Stimulated activated CD8-positive, alpha-beta memory T cell treated with anti-CD3 and anti-CD28 coated beads, Interleukin-12 subunit alpha, Interleukin-12 subunit beta, amount 100 ng/mL, for 24 hours (primary cell): ENCODE data around the gene ACAP2.
"Not testable (repeated sequence)": the region's sequence is repeated elsewhere in the genome, so short reads cannot be mapped to it uniquely, and the experiment has no call there.

Experiments used
- DNase-seq: peaks from one replicate; pipeline ENCODE4 v3.0.0-alpha.2; 2020; ENCODE audit errors: extremely low read depth

The ACAP2 gene

DNA sequence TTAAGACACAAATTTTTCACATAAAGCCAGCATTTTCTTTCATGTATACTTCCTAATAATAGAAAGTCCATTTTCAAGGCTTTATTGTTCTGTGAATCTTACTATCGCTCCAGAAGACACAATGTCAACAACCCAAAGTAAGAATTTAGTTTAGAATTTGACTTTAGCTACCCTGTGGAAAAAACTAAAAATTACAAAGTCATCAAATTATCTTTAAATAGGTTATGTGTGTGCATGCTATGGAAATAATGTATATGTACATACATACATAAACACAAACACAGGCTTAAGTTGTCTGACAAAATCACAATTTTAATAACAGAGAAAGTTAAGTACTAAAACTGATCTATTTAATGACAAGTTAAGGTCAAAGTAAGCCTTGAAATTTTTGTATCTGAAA, 151.7 kb downstream of the ACAP2 start:
- no peak for DNase-seq

DNA sequence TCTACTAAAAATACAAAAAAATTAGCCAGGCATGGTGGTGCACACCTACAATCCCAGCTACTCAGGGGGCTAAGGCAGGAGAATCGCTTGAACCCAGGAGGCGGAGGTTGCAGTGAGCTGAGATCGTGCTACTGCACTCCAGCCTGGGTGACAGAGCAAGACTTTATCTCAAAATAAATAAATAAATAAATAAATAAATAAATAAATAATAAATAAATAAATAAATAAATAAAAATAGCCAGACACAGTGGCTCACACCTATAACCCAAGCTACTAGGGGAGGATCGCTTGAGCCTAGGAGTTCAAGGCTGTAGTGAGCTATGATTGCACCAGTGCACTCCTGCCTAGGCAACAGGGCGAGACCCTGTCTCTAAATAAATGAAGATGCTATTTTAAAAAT, 152.2 kb downstream of the ACAP2 start:
- not testable (repeated sequence) for DNase-seq

DNA sequence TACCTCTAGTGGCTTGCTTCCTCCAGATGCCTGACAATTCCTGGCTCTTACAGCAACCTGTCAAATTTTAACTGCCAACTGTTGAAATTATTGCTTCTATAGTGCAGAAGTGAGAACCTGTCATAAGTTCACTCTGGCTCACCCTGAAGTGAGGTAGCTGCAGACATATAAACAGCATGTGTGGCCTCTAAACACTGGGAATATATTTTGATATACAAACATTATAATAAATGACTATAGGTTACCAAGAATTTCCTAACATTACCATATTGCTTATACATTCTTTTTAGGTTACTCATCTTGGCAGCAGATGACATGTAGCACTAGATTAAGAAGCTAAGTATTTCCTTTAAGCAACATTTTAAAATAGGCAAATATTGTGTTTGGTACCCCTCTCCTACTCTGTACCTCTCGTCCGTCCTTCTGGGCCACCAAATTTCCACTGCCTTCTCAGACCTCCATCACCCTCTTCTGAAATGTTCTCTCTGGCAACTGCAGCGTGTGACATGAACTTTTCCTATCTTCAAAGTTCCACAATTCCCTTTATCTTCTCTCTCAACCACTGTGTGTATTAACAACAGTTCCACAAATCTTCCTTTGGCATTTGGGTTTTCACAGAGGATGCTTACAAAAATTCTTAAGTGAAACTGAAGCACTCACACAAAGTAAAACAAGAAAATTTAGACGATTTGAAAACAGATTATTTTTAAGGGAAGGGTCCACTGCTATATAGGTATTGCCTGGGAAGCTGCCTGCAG, 156.5 kb downstream of the ACAP2 start:
- no peak for DNase-seq

DNA sequence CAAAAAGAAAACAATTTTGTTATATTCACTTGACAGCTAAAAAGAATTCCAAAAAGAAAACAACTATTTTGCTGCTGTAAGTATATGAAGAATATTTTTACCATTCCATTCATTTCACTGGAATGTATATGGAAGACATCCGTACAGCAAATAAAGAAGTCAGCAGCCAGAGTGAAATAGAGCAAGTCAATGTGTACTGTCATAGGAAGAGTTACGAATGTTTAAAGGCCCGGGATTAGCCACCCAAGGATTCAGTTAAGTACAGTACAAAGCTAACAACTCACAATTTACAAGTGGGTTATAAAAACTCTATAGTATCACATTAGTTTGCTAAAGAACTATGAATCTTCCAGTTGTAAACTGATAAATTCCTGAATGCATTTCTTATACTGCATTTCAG, 157.4 kb downstream of the ACAP2 start:
- no peak for DNase-seq

DNA sequence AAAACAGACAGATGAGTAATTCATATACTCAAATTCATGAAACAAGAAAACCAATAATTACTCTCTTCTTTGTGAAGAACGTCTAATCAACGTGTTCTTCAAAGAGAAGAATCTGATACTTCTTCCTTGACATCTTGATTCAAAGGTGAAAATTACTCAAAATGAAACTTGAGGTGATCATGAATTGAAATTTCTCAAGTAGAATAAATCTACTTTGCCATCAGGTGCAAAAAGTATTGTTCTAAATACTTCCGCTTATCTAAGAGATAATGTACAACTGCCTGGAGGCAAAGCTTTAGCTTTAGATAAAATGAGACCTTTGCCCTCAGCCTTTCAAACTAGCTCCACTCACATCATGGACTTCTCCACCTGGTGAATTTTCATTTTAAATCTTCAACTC, 158.0 kb downstream of the ACAP2 start:
- no peak for DNase-seq

DNA sequence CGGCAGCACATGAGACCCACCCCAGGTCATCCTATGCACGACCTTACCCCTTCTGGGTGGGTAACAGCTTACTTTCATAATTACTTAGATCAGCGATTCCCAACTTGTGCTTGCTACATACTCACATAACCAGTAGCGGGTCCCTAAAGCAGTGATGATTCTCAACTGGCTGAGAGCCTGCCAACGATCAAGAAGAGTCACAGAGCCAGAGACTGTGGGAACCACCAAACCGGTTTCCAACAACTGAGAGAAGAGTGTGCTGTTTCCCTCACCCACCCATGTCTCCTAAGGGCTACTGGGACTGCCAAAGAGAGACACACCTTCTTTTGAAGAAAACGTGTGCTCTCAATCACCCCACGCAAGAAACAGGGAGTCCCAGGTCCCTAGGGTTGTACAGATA, 159.9 kb downstream of the ACAP2 start:
- no peak for DNase-seq

DNA sequence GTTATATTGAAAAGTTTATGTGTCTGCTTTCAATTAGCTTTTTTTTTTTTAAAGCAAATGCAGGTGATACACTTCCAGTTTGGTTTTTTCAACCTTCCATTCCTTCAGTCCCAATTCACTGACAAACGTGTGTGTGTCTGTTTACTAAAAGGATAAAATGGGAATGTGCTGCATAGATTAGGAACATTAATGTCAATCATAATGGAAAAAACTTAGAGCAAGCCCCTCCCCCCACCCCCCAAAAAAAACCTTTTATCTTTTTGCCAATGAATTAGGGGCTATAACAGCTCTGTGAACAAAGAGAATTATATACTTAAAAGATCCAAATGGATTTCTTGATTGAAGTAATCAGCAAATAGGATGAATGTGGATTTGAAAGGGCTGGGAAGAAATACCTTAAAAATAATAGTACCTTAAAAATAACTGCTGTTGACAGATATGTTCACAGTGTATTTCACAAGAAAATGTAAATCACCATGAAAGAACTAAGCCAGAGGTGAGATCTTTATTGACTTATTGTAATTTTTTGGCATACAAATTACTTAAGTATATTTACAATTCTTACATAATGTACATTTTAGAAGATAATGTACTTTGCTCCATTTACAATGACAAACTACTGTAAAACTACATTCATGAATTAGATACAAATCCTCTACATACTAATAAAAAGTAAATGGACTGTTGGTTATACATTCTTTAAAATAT, 168.4 kb downstream of the ACAP2 start:
- no peak for DNase-seq

DNA sequence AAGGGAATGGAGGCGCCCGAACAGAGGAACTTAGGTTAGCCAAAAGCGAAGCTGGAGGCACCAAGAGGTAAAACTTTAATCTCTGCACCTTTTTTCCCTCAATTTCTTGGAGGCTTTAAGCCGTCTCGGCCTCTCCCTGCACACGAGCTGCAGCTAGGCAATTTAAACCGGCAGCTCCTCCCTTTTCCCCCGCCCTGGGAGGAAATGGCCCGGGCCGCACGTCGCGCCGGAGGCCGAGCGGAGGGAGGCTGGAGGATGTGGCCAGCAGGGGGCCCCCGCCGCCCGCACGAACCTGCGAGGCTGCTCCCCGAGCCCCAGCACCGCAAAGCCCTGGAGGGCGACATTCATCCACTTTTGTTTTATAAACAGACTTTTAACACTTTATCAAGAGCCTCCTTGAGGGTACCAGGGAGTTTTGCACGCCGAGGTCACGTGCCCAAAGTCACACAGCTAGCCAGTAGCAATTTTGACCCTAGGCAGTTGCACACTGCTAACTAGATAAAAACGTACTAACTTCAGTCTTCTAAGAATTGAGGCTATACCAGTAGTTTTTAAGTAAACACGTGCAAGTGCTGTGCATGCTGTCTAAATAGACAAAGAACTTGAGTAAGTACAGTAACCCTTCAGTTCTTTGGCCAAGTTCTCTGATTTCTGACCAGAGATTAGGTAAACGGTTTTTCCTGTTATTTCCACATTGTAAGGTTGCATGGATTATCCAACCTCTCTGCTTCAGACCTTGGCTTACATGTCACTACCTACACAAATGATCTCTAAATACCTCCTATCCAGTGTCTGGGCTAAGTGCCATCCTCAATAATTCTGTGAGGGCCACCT, 171.2 kb downstream of the ACAP2 start:
- peak; percentile 79 for DNase-seq

DNA sequence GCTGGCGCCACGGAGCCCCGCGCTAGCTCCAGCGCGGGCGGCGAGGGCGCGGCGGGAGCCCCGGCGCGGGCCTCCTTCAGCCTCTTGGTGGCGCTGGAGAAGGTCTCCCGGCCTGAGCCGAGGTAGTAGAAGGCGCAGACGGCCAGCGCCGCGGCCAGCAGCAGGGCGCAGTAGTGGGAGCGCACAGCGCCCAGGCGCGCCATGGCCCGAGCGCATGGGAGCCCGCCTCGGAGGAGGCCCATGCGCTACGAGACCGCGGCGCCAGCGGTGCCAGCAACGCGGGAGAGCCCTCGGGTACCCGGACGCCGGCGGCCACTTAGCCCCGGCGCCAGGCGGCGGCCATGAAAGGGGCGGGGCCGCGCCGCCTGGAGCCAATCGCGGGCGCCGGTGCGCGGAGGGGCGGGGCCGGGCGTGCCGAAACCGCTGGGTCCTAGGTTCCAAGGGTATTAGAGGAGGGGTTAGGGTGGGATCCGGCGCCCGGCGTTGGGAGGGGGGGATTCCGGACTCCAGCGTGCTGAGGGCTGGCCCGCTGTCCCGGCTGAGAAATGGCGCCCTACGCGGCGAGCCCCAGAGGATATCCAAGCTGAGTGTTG, 171.9 kb downstream of the ACAP2 start, which contains the start of gene XXYLT1:
XXYLT1 (minus strand) TSS at position 343 of the 593 bp plus-strand sequence; CDS start at position 242, 101 bp downstream.
- peak; percentile 82 for DNase-seq

DNA sequence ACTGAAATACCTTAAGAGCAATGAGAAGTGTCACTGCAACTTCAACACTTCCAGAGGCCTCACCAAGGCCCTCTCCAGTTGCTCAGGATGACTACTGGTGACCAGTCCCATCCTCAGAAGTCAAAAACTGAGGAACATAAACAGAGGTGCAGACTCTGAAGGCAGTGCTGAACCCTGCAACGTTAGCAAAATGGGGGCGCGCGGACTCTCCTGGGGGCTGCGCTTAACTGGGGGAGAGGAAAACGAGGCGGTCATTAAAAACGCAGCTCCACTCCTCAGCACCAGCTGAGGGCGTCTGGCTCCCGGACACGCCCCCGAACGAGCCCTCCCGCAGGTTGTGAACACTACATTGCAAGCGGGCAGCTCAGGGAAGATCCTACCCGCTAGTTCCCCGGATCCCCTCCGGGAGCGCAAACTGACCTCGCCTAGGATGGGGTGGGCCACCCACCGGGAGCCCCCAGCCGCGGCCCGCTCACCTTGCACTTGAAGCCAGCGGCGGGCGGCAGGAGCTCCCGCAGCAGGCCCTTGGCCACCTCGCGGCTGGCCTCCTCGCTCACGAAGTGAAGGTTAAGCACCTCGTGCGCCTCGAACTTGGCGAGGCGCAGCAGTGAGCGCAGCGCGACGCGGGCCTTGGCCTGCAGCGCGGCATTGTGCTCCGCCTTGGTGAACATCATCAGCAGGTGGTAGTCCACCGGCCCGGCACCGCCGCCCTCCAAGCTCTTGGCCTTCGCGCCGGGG, 172.6 kb downstream of the ACAP2 start:
- DNase-seq, result no peak

DNA sequence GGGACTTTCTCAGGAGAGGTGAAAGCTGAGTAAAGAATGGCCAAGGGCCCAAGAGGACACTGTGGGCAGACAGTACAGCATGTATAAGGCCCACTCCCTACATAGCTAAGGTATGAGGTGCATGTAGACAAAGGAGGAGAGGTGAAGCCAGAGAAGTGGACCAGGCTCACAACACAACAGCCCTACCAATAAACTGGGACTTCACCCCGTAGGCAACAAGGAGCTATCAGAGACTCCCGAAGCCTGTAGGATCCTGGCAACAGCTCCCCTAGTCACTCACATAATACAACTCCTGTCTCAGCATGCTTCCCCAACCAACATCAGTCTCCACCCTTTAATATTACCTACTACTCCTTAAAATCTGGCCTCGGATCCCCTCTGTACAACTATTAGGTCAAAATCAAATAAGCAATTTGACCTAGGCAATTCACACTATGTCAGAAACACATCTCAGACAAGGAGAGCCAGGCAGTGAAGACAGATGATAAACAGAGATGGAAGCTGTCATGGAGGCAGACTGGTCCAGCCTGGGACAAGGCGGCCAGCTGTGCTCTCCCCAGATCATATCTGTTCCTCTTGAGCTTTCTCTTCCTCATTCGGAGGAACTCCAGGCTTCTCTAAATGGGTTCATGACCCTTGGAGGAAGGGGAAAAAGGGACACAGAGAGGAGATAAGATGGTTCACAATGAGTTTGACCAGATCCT, 173.3 kb downstream of the ACAP2 start:
- DNase-seq, result no peak

DNA sequence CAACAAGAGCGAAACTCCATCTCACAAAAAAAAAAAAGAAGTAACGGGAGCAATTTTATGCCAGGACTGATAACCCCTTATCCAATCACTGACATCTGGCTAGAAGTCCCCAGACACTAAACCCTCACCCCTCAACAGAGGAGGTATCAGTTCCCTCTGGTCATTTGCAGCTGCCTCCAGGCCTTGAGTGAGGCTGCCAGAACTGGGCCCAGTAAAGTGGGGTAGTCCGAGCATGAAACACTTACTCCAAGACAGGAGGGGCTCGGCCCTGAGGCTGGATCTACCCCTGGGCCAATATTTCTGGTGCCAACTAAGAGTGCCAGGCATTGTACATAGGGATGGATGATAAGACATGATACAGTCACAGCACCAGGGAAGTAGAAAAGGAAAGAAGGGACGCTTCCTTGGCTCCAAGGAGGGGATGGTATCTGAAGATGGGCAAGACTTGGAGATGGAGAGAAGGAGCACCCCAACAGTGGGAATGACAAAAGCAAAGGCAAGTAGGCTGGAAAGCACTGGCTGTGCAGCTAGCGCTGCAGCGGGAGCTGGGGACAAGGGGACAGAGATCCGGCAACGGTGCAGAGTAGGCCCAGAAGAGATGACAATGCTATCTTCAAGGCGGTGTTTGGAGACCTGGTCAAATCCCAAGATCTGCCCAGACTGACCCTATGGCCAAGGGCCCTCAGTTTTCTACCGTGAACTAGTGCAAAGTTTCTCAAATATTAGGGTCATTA, 174.1 kb downstream of the ACAP2 start:
- DNase-seq, result no peak

DNA sequence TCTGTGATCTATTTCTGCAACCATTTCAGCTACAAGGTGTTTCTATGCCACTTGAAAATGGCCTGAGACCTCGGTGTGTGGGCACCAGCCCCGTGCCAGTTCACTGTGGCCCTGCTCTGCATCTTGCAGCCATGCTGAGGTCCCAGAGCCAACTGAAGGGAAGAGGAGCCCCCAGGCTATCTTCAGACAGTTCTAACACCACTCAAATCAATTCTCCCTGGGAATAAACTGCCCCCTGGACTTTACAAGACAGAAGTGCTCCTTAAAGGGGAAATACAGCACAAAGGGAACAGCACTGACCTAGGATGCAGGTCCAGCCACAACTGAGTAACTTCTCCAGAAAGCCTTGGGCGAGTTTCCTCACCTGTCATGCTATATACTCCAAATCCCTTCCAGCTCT, 175.7 kb downstream of the ACAP2 start:
- DNase-seq, result no peak

DNA sequence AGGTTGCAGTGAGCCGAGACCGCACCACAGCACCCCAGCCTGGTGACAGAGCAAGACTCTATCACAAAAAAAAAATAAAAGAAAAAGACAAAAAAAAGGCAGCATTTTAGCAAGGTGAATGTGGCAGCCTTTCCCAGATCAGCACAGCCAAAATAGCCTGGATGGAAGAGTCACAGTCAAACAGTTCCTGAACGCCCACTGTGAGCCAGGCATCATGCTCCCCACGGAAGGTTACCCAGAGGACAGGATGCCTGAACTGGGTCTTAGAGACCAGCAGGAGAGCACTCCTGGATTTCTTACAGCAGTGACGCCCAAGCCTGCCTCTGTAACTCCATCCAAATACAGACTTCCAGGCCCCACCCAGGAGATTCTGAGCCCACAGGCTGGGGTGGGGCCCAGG, 176.4 kb downstream of the ACAP2 start:
- DNase-seq, result no peak

DNA sequence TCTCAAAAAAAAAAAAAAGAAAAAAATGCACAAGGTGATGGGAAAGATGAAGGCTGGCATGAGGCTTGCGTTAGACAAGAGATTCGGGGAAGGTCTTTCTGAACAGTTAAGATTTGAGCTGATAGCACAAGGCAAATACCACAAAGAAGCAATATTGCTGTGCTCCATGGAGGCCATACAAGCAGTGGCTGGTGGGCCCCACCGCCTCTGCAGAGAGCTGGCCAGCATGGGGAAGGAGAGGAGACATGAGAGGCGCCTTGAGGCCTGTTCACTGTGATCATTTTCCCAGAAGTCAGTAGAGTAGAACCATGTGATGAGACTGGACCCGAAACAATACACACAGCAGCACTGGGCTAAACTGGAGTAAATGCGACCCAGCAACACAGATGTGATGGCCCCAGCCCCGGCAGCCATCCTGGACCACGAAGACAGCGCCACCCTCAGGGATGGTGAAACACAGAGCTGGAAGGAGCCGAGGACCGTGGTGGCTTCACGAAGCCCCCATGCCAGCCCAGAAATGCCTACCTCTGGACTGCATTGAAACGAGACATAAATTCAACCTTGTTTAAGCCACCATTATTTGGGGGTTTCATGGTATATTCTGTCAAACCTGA, 177.3 kb downstream of the ACAP2 start:
- DNase-seq, result no peak

DNA sequence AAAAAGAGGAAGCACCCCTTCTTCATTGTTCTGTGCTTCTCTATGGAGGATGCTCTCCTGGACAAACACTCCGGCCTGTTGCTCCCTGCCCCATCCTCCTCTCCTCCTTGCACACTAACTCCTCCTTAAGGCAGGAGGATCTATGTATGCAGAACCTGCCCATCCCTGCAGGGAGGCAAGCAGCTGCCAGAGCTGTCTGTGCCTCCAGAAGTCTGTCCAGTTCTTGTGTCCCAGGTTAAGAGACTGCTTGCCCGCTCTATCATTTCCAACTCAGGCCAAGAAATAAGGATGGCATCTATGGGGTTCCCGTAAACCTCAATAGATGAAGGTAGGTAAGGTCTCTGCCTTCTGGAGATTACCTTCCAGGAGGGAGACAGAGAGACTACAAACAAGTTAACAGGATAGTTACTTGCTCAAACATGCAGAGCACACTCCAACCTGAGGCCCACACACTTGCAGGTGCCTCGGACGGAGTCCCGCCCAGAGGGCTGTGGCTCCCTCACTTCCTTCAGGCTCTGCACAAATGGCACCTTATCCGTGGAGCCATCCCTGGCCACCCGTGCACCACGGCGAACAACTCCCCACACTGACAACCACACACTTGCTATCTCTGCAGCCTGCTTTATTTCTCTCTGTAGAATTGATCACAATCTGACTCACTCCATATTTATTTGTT, 178.8 kb downstream of the ACAP2 start:
- no peak for DNase-seq

DNA sequence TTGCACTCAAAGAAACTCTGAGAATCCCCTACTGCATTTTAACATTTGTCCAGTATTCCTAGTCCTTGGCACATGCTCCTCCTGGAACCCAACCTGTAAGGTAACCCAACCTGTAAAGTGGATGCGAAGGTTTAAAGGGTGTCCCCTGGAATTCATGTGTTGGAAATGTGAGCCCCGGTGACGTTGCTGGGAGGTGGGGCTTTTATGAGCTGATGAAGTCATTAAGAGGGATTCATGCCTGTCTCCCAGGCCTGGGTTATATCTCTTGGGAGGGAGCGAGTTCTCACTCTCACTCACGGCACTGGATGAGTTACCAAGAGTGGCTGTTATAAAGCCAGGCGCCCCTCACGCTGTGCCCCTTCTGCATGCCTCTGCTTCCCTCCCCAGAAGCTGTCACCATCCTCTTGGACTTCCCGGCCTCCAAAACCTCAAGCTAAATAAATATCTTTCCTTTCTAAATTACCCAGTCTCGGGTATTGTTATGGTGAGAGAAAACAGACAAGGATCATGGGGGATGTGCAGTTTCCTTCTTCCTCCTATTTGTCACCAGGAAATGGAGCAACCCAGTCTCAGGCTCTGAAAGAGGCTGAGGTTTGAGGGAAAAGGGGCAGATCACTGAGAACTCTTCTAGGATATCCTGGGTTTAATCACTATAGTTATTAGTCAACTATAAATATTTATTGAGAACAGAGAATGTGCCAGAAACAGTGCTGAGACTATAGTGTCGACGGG, 179.5 kb downstream of the ACAP2 start:
- no peak for DNase-seq

DNA sequence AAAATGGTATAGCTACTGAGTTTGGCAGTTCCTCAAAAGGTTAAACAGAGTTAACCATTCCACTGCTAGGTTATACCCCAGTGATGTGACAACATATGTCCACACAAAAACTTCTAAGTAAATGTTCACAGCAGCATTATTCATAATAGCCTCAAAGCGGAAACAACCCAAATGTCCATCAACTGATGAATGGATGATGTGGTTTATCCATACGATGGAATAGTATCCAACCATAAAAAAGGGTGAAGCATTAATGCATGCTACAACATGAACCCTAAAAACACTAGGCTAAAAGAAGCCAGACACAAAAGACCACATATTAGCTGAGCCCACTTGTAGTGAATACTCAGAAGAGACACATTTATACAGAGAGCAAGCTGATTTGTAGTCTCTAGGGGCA, 180.9 kb downstream of the ACAP2 start:
- no peak for DNase-seq
